Stomach (tissue), 9 donors: ENCODE measurements around the gene NRDE2. TPM values are rescaled to one million over a fixed set of nuclear protein-coding genes. Genes with fewer than 3 reads are reported as not detected.

ENCODE experiments used
- DNase-seq, 2 donors: peaks; one replicate each; pipeline versions ENCODE4 v3.0.0 to v3.0.0-alpha.2; 2013 to 2019
- H3K27ac ChIP-seq, 5 donors: fragments of 200-600 bp in 4 of 5; sonication (generic) in 4 of 5; one replicate each; pipeline ENCODE4 v1.5.1; 2013 to 2019; ENCODE audit warnings: mild to moderate bottlenecking in 1 of 5, moderate library complexity in 1 of 5
- H3K27me3 ChIP-seq, 3 donors: fragments of 200-600 bp; sonication (generic); one replicate each; pipeline ENCODE4 v1.5.1; 2017 to 2019; ENCODE audit warnings: mixed run types in 1 of 3
- H3K36me3 ChIP-seq, 4 donors: fragments of 200-600 bp; sonication (generic); 1 replicate in 3 of 4; 2 replicates in 1 of 4; pipeline ENCODE4 v1.5.1; 2016 to 2019
- H3K4me1 ChIP-seq, 4 donors: fragments of 200-600 bp; sonication (generic); one replicate each; pipeline ENCODE4 v1.5.1; 2016 to 2019
- H3K4me3 ChIP-seq, 4 donors: fragments of 200-600 bp; sonication (generic) in 3 of 4; one replicate each; pipeline ENCODE4 v1.5.1; 2016 to 2019; ENCODE audit warnings: mild to moderate bottlenecking in 1 of 4
- H3K9me3 ChIP-seq, 4 donors: fragments of 200-600 bp; sonication (generic); one replicate each; pipeline ENCODE4 v1.5.1; 2016 to 2019
- EP300 ChIP-seq: sonication (generic); formaldehyde crosslinking; IDR thresholded peaks from one replicate; pipeline ENCODE4 v1.6.1; 2017; ENCODE audit warnings: antibody characterized with exemption
- POLR2A ChIP-seq, 4 donors: fragments of 450-650 bp; IDR thresholded peaks; one replicate each; pipeline ENCODE4 v1.6.1; 2016; ENCODE audit warnings: antibody characterized with exemption in 4 of 4, control low read depth in 2 of 4, mild to moderate bottlenecking in 1 of 4, moderate library complexity in 1 of 4
- POLR2AphosphoS5 ChIP-seq, 3 donors: sonication (generic); formaldehyde crosslinking; IDR thresholded peaks; one replicate each; pipeline ENCODE4 v1.6.1; 2016; ENCODE audit warnings: antibody characterized with exemption in 3 of 3
- WGBS, 5 donors: extraction: QIAGEN DNeasy Blood & Tissue Kit in 3 of 5; methylation state at CpG; one replicate each; pipeline versions ENCODE4 v1.1.5 to v1.1.7; 2013 to 2018; 5-methylcytosine and 5-hydroxymethylcytosine counted together
- intact Hi-C: fragments of 100-400 bp; cut with DNase I; formaldehyde crosslinking; loops from one replicate; pipeline ENCODE4 v1.15.1; 2023; ENCODE audit warnings: low total_unique reads
- polyA plus RNA-seq, 3 donors: library from polyadenylated mRNA; stranded (reverse); fragments of 200-250 nt; gene quantifications; one replicate each; pipeline ENCODE4 v1.2.3, GENCODE V29; 2013
- total RNA-seq, 5 donors: library from RNA; depleted of rRNA; stranded (reverse); fragments of >200 nt; gene quantifications; one replicate each; pipeline versions ENCODE4 v1.1.0 to v1.2.3, GENCODE V29; 2014 to 2016
- TF ChIP-seq, protein P1 (sequence below), 7 experiments: fragments of 450-650 bp in 4 of 7; fragments of 200-600 bp in 3 of 7; sonication (generic) in 3 of 7; IDR thresholded peaks; one replicate each; pipeline ENCODE4 v1.5.1; 2016 to 2019; ENCODE audit warnings: antibody characterized with exemption in 7 of 7, control low read depth in 2 of 7, mild to moderate bottlenecking in 1 of 7
- donor health status: healthy with polysubstance abuse.
- donor health status: Bipolar disorder and iron deficiency.
- donor health status: healthy.

Gene NRDE2
- total and polyA plus RNA-seq, 8 donors = 5.7 to 34.8 (median 15.7) TPM

DNA sequence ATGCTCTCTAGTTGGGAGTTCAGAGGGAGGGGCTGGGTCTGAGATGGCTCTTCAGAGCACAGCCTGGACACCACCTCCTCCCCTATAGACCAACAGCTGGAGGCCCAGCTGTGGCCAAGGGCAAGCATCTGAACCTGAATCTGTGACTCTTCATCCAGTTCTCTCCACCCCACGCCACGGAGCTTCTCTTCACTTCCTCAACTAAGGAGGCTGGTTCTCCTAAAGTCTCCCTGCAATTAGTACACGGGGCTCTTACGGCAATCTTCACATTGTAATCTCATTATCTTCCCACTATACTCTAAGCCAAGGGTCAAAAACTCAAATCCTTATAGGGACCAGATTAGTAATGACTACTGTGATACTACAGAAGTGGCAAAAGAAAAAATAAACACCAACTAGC is 9.8 kb downstream of the NRDE2 start:
- peaks cover 0 to 16% (median 12%) of the 10 kb centered on the region in 4 donors for H3K36me3 ChIP-seq
- DNase-seq = no peak
- H3K27ac ChIP-seq = no peak overlapping the region
- H3K9me3 ChIP-seq = no peaks in the 10 kb centered on the region
- TF ChIP-seq, protein P1, sequence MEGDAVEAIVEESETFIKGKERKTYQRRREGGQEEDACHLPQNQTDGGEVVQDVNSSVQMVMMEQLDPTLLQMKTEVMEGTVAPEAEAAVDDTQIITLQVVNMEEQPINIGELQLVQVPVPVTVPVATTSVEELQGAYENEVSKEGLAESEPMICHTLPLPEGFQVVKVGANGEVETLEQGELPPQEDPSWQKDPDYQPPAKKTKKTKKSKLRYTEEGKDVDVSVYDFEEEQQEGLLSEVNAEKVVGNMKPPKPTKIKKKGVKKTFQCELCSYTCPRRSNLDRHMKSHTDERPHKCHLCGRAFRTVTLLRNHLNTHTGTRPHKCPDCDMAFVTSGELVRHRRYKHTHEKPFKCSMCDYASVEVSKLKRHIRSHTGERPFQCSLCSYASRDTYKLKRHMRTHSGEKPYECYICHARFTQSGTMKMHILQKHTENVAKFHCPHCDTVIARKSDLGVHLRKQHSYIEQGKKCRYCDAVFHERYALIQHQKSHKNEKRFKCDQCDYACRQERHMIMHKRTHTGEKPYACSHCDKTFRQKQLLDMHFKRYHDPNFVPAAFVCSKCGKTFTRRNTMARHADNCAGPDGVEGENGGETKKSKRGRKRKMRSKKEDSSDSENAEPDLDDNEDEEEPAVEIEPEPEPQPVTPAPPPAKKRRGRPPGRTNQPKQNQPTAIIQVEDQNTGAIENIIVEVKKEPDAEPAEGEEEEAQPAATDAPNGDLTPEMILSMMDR (IDR thresholded peaks at IDR 0.05) = no peak
- TF ChIP-seq POLR2AphosphoS5 (IDR thresholded peaks at IDR 0.05) (no peak), EP300 (no peak), POLR2A (IDR thresholded peaks at IDR 0.05) (no peak)
- no peak overlapping the region for H3K4me3 ChIP-seq
- peaks cover 0 to 13% (median 6%) of the 10 kb centered on the region in 4 donors for H3K4me1 ChIP-seq
- intact Hi-C loops = no loop called here
- 73 to 91% (median 83%) methylated on average over 4 of the region's 4 CpGs for WGBS, 5 donors
- no peaks in the 10 kb centered on the region for H3K27me3 ChIP-seq

DNA sequence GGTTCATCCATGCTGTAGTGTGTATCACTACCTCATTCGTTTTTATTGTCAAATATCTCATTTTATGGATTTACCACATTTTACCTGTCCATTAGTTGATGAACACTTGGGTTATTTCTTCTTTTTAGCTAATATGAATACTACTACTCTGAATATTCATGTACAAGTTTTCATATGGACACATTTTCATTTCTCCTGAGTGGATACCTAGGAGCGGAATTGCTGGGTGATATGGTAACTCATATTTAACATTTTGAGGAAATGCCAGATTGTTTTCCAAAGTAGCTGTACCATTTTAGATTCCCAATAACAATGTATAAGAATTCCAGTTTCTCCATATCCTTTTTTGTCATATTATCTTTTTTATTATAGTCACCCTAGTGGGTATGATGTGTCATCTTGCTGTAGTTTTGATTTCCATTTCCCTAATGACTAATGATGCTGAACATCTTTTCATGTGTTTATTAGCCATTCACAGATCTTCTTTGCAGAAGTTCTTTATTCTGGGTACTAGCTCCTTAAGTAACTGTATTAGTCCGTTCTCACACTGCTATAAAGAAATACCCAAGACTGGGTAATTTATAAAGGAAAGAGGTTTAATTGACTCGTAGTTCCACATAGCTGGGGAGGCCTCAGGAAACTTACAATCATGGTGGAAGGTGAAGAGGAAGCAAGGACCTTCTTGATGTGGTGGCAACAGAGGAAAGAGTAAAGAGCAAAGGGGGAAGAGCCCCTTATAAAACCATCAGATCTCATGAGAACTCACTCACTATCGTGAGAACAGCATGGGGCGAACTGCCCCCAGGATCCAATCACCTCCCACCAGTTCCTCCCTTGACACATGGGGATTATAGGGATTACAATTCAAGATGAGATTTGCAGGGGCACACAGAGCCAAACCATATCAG is 11.9 kb downstream of the NRDE2 start:
- DNase-seq = no peak
- intact Hi-C loops = no loop called here
- TF ChIP-seq, protein P1 (IDR thresholded peaks at IDR 0.05) = no peak
- no peak for TF ChIP-seq EP300
- TF ChIP-seq POLR2AphosphoS5 (IDR thresholded peaks at IDR 0.05) = no peak
- TF ChIP-seq POLR2A (IDR thresholded peaks at IDR 0.05) = no peak
- 89 to 98% (median 96%) methylated on average over 6 of the region's 6 CpGs for WGBS, 5 donors
- no peak overlapping the region for H3K4me3 ChIP-seq
- H3K4me1 ChIP-seq = peaks cover 0 to 8% (median 2%) of the 10 kb centered on the region in 4 donors
- H3K27me3 ChIP-seq = no peaks in the 10 kb centered on the region
- no peak overlapping the region for H3K27ac ChIP-seq
- peaks cover 4 to 36% (median 32%) of the 10 kb centered on the region in 4 donors for H3K36me3 ChIP-seq
- no peaks in the 10 kb centered on the region for H3K9me3 ChIP-seq

DNA sequence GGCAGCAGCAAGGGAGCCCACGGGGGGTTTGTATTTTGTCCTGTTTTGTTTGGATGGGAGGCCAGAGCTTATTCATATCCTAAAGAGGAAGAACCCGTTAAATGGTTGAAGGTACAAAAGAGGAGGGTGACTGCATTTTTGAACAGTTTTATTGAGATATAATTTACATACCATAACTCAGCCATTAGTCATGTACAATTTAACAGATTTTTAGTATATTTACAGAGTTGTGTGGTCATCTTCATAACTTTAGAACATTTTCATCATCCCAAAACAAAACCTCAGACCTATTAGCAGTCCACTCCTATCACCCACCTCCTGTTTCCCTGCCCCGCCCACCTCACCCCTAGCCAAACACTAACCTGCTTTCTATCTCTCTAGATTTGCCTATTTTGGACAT is 12.6 kb downstream of the NRDE2 start:
- Histone ChIP-seq H3K27ac (no peak overlapping the region), H3K4me1 (peaks cover 0 to 8% (median 2%) of the 10 kb centered on the region in 4 donors), H3K9me3 (no peaks in the 10 kb centered on the region), H3K27me3 (no peaks in the 10 kb centered on the region), H3K4me3 (no peak overlapping the region), H3K36me3 (peaks cover 4 to 43% (median 39%) of the 10 kb centered on the region in 4 donors)
- WGBS, 5 donors = 84 to 95% (median 89%) methylated on average over 3 of the region's 3 CpGs
- intact Hi-C loops = no loop called here
- DNase-seq = no peak
- TF ChIP-seq, protein P1 (IDR thresholded peaks at IDR 0.05) = no peak
- TF ChIP-seq EP300 (no peak), POLR2A (IDR thresholded peaks at IDR 0.05) (no peak), POLR2AphosphoS5 (IDR thresholded peaks at IDR 0.05) (no peak)

DNA sequence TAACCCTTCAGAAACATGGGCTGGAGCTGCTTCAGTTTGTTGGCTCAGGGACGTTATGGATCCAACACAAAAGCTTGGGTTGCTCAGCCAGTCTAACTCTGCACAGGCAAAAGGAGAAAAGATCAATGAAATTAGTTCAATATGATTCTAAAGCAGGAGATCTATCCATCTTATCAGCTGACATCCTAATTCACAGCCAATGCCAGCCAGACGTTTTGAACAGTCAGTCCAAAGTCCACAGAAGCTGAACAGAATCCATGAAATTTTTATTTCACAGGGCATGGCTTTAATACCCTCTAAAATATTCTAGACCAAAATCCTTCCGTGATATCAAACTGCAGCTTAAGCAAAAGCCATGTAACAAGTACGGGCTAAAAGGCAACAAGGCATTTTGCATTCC is 13.7 kb downstream of the NRDE2 start:
- no peak for DNase-seq
- Histone ChIP-seq H3K9me3 (no peaks in the 10 kb centered on the region), H3K27ac (no peak overlapping the region), H3K4me3 (no peak overlapping the region), H3K27me3 (no peaks in the 10 kb centered on the region), H3K36me3 (peaks cover 4 to 55% (median 51%) of the 10 kb centered on the region in 4 donors), H3K4me1 (peaks cover 0 to 8% (median 2%) of the 10 kb centered on the region in 4 donors)
- TF ChIP-seq POLR2AphosphoS5 (IDR thresholded peaks at IDR 0.05) = no peak
- TF ChIP-seq EP300 = no peak
- TF ChIP-seq, protein P1 (IDR thresholded peaks at IDR 0.05) = no peak
- no peak for TF ChIP-seq POLR2A (IDR thresholded peaks at IDR 0.05)
- WGBS, 5 donors = 59 to 69% (median 68%) methylated on average over 4 of the region's 4 CpGs
- intact Hi-C loops = no loop called here
